T-helper 17 cell (primary cell): ENCODE measurements around the gene ERBB2. TPM values are rescaled to one million over a fixed set of nuclear protein-coding genes. Genes with fewer than 3 reads are reported as not detected.

Experiments
- ATAC-seq: fragments of 150-1000 bp; cut with Tn5 transposase; 2 replicates; pipeline ENCODE4 v1.10.0; 2021; ENCODE audit warnings: mild to moderate bottlenecking, moderate library complexity
- DNase-seq, 3 donors: peaks; one replicate each; pipeline versions ENCODE4 v3.0.0 to v3.0.0-alpha.2; 2020 to 2021
- H3K9me3 ChIP-seq: one replicate; pipeline ENCODE4 v1.7.0; 2013; ENCODE audit warnings: low read length, mild to moderate bottlenecking; ENCODE audit not compliant: control insufficient read depth, poor library complexity, severe bottlenecking
- H3K27ac Mint-ChIP-seq: one replicate; pipeline ENCODE4 v1.8.0; 2022; ENCODE audit warnings: mild to moderate bottlenecking, moderate library complexity, mixed read lengths
- H3K27me3 Mint-ChIP-seq: one replicate; pipeline ENCODE4 v1.8.0; 2022; ENCODE audit warnings: mixed read lengths
- H3K36me3 Mint-ChIP-seq: one replicate; pipeline ENCODE4 v1.8.0; 2022; ENCODE audit warnings: low read depth, mixed read lengths
- H3K4me1 Mint-ChIP-seq: one replicate; pipeline ENCODE4 v1.8.0; 2022; ENCODE audit warnings: mild to moderate bottlenecking, mixed read lengths
- H3K4me3 Mint-ChIP-seq: one replicate; pipeline ENCODE4 v1.8.0; 2022; ENCODE audit warnings: mild to moderate bottlenecking, moderate library complexity, mixed read lengths
- total RNA-seq, 4 donors: library from RNA in 2 of 4; stranded (reverse) in 2 of 4; gene quantifications; one replicate each; pipeline ENCODE4 v1.2.3 and lab custom pipeline; 2022 to 2026

Gene ERBB2
- total RNA-seq, 2 donors from 2014 or later, result 1.3 to 3.5 TPM

- Mint-ChIP-seq H3K4me3 (no peak overlapping the region), H3K4me1 (peaks cover 35% of the 10 kb centered on the region)
Observed at GRCh38 chr17:39678340-39679116, 21.3 kb upstream of the ERBB2 start.

GRCh38 chr17:39679521-39680192 is 20.2 kb upstream of the ERBB2 start:
- ATAC-seq (peak; percentile 84), DNase-seq (no peak)
- Mint-ChIP-seq H3K27me3 (no peaks in the 10 kb centered on the region), H3K4me3 (peak overlapping the region; percentile 73), H3K36me3 (peaks cover 9% of the 10 kb centered on the region), H3K4me1 (peaks cover 35% of the 10 kb centered on the region), H3K27ac (peak overlapping the region; percentile 98)
- no peaks in the 10 kb centered on the region for H3K9me3 ChIP-seq

More at GRCh38 chr17:39678340-39679116, 21.3 kb upstream of the ERBB2 start:
- DNase-seq (no peak), ATAC-seq (no peak)
- H3K36me3 Mint-ChIP-seq, result peaks cover 4% of the 10 kb centered on the region
- peak overlapping the region; percentile 98 for H3K27ac Mint-ChIP-seq
- H3K9me3 ChIP-seq, result no peaks in the 10 kb centered on the region
- H3K27me3 Mint-ChIP-seq, result no peaks in the 10 kb centered on the region

- H3K27me3 Mint-ChIP-seq, result no peaks in the 10 kb centered on the region
- no peak for DNase-seq
- peaks cover 12% of the 10 kb centered on the region for H3K36me3 Mint-ChIP-seq
- H3K4me3 Mint-ChIP-seq, result no peak overlapping the region
- H3K27ac Mint-ChIP-seq, result no peak overlapping the region
- no peaks in the 10 kb centered on the region for H3K9me3 ChIP-seq
- H3K4me1 Mint-ChIP-seq, result peaks cover 30% of the 10 kb centered on the region
- no peak for ATAC-seq
Observed at GRCh38 chr17:39683295-39683939, 16.4 kb upstream of the ERBB2 start.

GRCh38 chr17:39684369-39685192 is 15.3 kb upstream of the ERBB2 start:
- Mint-ChIP-seq H3K36me3 (peaks cover 12% of the 10 kb centered on the region), H3K27ac (no peak overlapping the region), H3K4me1 (peaks cover 26% of the 10 kb centered on the region), H3K4me3 (no peak overlapping the region), H3K27me3 (no peaks in the 10 kb centered on the region)
- H3K9me3 ChIP-seq, result no peaks in the 10 kb centered on the region
- no peak for ATAC-seq
- DNase-seq, result no peak

GRCh38 chr17:39687101-39687545 is 12.7 kb upstream of the ERBB2 start:
- H3K27me3 Mint-ChIP-seq, result no peaks in the 10 kb centered on the region
- H3K4me3 Mint-ChIP-seq, result peak overlapping the region; percentile 91
- ATAC-seq (no peak), DNase-seq (no peak)
- peaks cover 12% of the 10 kb centered on the region for H3K36me3 Mint-ChIP-seq
- H3K4me1 Mint-ChIP-seq, result peaks cover 13% of the 10 kb centered on the region
- no peaks in the 10 kb centered on the region for H3K9me3 ChIP-seq
- H3K27ac Mint-ChIP-seq, result peak overlapping the region; percentile 87

GRCh38 chr17:39687546-39688474 is 12.1 kb upstream of the ERBB2 start, which contains the start of gene PGAP3:
PGAP3 (minus strand) TSS chr17:39688057; CDS start chr17:39688014, 43 bp downstream.
- peak; percentile 54 to 68 (median 63) for DNase-seq
- no peaks in the 10 kb centered on the region for H3K9me3 ChIP-seq
- Mint-ChIP-seq H3K36me3 (peaks cover 12% of the 10 kb centered on the region), H3K27ac (peak within 1 kb of the TSS; percentile 87), H3K4me3 (peak within 1 kb of the TSS; percentile 91), H3K4me1 (peaks cover 13% of the 10 kb centered on the region), H3K27me3 (no peaks in the 10 kb centered on the region)
- ATAC-seq, result peak; percentile 90

GRCh38 chr17:39688475-39688835 is 11.4 kb upstream of the ERBB2 start:
- Mint-ChIP-seq H3K36me3 (peaks cover 8% of the 10 kb centered on the region), H3K4me3 (peak overlapping the region; percentile 91), H3K27me3 (no peaks in the 10 kb centered on the region), H3K27ac (peak overlapping the region; percentile 87), H3K4me1 (peaks cover 13% of the 10 kb centered on the region)
- DNase-seq (no peak), ATAC-seq (no peak)
- no peaks in the 10 kb centered on the region for H3K9me3 ChIP-seq

- peak overlapping the region; percentile 87 for H3K27ac Mint-ChIP-seq
- ATAC-seq (no peak), DNase-seq (no peak)
- H3K4me1 Mint-ChIP-seq, result peaks cover 13% of the 10 kb centered on the region
- H3K27me3 Mint-ChIP-seq, result no peaks in the 10 kb centered on the region
- H3K36me3 Mint-ChIP-seq, result peaks cover 8% of the 10 kb centered on the region
- no peaks in the 10 kb centered on the region for H3K9me3 ChIP-seq
- peak overlapping the region; percentile 91 for H3K4me3 Mint-ChIP-seq
Observed at GRCh38 chr17:39688945-39689344, 10.9 kb upstream of the ERBB2 start.

GRCh38 chr17:39694593-39694992 is 5.3 kb upstream of the ERBB2 start:
- no peak overlapping the region for H3K4me3 Mint-ChIP-seq
- H3K36me3 Mint-ChIP-seq, result peaks cover 6% of the 10 kb centered on the region
- no peak for ATAC-seq

GRCh38 chr17:39695089-39695474 is 4.8 kb upstream of the ERBB2 start:
- H3K27me3 Mint-ChIP-seq, result peaks cover 25% of the 10 kb centered on the region
- no peaks in the 10 kb centered on the region for H3K9me3 ChIP-seq
- H3K27ac Mint-ChIP-seq, result no peak overlapping the region
- peaks cover 3% of the 10 kb centered on the region for H3K4me1 Mint-ChIP-seq
- H3K4me3 Mint-ChIP-seq, result no peak overlapping the region
- ATAC-seq (no peak), DNase-seq (no peak)
- peaks cover 6% of the 10 kb centered on the region for H3K36me3 Mint-ChIP-seq

More at GRCh38 chr17:39694593-39694992, 5.3 kb upstream of the ERBB2 start:
- DNase-seq, result no peak
- Mint-ChIP-seq H3K27me3 (peaks cover 22% of the 10 kb centered on the region), H3K27ac (no peak overlapping the region), H3K4me1 (peaks cover 2% of the 10 kb centered on the region)
- no peaks in the 10 kb centered on the region for H3K9me3 ChIP-seq

- H3K27ac Mint-ChIP-seq, result no peak overlapping the region
- peaks cover 8% of the 10 kb centered on the region for H3K36me3 Mint-ChIP-seq
- ATAC-seq, result no peak
- no peak overlapping the region for H3K4me3 Mint-ChIP-seq
- DNase-seq, result no peak
- peaks cover 36% of the 10 kb centered on the region for H3K27me3 Mint-ChIP-seq
- no peaks in the 10 kb centered on the region for H3K9me3 ChIP-seq
- H3K4me1 Mint-ChIP-seq, result peaks cover 3% of the 10 kb centered on the region
Observed at GRCh38 chr17:39696731-39697130, 3.1 kb upstream of the ERBB2 start.

- Mint-ChIP-seq H3K4me3 (no peak overlapping the region), H3K27me3 (peaks cover 37% of the 10 kb centered on the region), H3K4me1 (peaks cover 3% of the 10 kb centered on the region), H3K36me3 (peaks cover 8% of the 10 kb centered on the region), H3K27ac (no peak overlapping the region)
- H3K9me3 ChIP-seq, result no peaks in the 10 kb centered on the region
- ATAC-seq (no peak), DNase-seq (no peak)
Observed at GRCh38 chr17:39697961-39698360, 1.9 kb upstream of the ERBB2 start.
